GM18519 (cell line): ENCODE measurements around the gene SPOCK1.
"Not testable (repeated sequence)": the region's sequence is repeated elsewhere in the genome, so short reads cannot be mapped to it uniquely, and the experiment has no call there.

Experiments used
- ATAC-seq: cut with Tn5 transposase; IDR thresholded peaks from one replicate; pipeline ENCODE4 v1.9.1; 2021; ENCODE audit warnings: mild to moderate bottlenecking, moderate library complexity; ENCODE audit not compliant: unreplicated experiment, low FRiP score

The SPOCK1 gene

DNA sequence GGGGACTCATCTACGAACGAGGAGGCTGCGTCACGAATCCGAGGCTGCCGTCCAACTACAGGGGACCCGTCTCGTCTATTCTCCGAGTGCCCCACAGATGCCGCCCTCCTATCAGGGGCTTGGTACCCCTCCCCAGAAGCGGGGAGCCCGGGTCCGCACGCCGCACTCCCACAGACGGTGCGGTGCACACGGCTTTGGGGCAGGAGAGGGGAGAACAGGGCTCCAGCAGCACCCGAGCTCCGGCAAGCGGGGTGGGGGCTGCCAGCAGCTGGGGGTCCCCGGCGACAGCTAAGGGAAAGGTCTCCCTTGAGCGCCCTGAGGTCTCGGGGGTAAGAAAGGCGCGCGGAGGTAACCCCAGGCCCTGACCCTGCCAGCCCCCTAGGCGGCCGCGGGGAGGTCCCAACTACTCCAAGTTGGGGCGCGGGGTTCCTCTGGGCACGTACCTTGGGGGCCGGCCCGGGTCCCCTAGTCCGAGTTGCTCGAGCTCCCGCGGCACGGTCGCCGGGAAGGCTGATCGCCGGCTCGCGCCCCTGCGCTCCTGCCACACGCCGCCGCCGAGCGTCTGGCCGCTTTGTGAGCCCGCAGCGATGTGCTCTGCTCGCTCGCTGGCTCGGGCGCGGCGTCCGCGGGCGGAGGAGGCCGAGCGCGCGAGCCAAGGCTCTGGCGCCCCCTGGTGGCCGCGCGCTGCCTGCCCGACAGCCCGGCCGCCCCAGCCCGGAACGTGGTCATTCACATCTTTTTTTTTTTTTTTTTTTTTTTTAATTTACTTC, at the start of gene SPOCK1:
SPOCK1 (minus strand) TSS at position 591 of the 770 bp plus-strand sequence.
- ATAC-seq: peak; percentile 85

DNA sequence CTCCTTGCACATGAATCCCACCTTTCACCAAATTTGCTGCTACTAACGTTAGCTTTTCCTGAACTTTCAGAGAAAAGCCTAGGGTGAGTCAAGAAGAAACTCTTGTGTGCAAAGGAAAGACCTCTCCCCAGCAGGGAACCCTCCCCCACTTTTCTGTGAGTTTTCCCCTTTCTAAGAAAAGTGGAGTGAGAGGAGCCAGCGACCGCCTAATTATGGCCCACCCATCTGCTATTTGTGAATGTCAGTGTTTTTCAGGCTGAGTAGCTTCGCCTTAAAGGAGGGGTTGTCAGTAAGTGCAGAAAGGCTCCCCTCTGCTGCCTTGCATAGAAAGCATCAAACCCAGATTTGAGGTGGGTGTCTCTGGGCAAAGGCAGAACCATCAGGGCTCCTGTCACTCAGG, 46.8 kb upstream of the SPOCK1 start:
- no peak for ATAC-seq

DNA sequence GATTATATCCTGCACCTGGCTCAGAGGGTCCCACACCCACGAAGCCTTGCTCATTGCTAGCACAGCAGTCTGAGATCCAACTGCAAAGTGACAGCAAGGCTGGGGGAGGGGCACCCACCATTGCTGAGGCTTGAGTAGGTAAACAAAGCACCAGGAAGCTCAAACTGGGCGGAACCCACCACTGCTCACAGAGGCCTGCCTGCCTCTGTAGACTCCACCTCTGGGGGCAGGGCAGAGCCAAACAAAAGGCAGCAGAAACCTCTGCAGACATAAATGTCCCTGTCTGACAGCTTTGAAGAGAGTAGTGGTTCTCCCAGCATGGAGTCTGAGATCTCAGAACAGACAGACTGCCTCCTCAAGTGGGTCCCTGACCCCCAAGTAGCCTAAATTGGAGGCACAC, 36.3 kb upstream of the SPOCK1 start:
- ATAC-seq: not testable (repeated sequence)

DNA sequence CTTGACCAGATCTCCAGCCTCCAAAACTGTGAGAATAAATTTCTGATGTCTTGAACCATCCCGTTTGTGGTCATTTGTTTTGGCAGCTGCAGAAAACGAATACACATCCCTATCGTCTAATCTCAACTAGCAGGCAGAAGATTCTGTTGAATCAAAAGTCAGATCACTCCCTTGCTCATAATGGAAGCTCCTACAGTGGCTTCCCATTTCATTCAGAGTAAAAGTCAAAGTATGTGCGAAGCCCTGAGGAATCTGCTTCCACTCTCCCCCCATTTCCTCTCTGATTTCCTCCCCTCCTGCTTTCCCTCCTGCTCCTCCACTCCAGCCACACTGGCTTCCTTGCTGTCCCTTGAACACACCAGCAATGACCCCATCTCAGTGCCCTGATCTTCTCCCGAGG, 34.8 kb upstream of the SPOCK1 start:
- no peak for ATAC-seq

DNA sequence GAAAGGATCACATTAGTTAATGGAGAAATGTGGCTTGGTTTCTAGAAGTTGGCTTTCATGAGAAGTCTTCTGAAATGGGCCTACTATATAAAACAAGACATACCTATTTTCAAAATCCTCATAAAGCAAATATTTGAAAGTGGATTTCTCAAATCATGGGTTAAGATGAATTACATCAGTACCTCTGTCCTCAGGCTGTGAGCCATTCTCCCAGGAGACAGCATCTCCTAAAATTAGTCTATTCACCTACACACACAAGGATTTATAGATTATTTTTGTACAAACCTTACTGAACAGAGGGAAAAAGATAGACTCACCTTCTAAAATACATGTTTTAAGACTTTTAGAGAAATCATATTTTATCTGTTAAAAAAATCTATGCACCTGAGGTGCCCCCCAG, 32.1 kb upstream of the SPOCK1 start:
- no peak for ATAC-seq

DNA sequence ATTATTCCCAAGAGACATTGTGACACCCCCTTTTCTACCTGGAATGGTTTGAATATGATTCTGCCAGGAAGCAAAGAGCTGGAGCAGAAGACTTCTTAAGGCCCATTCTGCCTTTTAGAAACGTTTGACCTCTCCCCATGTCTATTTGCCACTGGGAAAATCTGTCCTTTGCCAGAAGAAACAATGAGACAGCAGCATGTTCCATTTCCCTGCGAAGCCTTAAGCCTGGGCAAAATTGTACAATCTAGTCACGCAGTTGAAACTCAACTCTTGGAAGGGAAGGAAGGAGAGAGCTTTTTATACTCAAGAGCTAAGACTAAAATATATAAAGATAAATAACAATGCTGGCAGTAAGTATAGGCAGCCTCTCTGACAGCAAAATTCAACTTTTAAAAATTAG, 22.1 kb upstream of the SPOCK1 start:
- ATAC-seq: no peak

DNA sequence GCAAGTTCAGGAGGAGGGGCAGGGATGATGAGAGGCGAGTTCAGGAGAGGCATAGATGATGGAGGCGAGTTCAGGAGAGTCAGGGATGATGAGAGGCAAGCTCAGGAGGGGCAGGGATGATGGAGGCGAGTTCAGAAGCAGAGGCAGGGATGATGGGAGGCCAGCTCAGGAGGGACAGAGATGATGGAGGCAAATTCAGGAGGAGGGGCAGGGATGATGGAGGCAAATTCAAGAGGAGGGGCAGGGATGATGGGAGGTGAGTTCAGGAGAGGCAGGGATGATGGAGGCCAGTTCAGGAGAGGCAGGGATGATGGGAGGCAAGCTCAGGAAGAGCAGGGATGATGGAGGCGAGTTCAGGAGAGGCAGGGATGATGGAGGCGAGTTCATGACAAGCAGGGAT, 17.8 kb upstream of the SPOCK1 start:
- no peak for ATAC-seq

DNA sequence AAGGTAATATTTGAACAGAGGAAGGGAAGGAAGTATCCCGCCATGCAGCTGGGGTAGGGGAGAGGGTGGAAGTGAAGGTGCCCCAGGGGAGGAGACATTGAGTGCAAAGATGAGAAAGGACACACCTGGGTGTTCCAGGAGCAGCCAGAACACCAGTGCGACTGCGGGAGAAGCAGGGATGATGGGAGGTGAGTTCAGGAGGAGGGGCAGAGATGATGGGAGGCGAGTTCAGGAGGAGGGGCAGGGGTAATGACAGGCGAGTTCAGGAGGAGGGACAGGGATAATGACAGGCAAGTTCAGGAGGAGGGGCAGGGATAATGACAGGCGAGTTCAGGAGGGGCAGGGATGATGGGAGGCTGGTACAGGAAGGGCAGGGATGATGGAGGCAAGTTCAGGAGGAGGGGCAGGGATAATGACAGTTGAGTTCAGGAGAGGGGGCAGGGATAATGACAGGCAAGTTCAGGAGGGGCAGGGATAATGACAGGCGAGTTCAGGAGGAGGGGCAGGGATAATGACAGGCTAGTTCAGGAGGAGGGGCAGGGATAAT, 17.2 kb upstream of the SPOCK1 start:
- ATAC-seq: no peak

DNA sequence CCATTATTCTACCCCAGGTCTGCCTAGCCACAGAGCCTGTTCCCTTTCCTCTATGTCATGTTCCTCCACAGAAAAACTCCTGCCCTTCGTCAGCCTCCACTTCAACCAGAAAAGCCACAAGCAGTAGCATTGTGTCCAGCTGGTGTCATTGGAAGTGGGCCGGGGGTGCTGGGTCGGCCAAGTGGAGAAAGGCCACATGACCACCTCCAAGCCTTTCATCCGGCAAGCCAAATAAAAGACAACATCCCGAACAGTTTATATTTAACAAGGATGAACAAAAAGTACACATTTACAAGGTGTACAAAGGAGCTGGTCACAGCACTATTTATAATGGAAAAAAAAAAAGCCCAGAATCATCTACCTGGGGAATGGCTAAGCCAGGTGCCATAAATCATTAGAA, 16.1 kb upstream of the SPOCK1 start:
- ATAC-seq: no peak

DNA sequence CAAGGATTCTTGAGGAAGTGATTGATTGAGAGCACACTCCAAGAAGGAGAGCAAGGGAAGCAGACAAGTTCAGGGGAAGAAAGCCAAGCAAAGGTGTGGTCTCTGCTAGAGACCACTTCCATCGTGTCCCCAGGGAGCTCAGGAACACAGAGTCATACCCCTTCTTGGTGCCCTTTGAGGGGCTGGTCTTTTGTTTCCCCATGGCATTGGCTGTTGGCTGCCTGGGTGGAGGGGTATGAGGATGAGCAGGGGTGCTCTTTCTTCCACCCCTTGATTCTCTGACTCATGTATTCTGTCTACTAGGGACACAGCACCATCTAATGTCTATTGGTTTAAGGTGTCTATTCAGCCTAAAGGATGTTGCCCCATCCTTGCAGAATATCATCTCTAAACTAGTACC, 11.5 kb upstream of the SPOCK1 start:
- ATAC-seq: no peak

DNA sequence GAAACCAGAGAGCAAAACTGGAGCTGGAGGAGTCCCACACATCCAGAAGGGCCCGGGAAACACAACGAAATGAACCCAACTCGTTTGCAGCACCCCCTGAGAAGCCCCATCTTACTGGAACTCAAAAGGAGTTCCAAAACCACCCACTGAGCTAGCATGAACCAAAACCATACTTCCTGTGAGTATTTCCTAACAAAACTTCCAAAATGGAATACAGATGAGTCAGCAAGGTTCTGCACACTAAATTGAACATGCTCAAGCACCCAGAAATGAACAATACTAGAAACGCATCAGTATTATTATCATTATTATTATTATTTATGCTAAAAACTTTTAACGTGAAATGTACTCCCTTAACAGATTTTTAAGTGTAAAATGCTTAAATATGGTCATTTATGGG, 8.0 kb upstream of the SPOCK1 start:
- ATAC-seq: no peak

DNA sequence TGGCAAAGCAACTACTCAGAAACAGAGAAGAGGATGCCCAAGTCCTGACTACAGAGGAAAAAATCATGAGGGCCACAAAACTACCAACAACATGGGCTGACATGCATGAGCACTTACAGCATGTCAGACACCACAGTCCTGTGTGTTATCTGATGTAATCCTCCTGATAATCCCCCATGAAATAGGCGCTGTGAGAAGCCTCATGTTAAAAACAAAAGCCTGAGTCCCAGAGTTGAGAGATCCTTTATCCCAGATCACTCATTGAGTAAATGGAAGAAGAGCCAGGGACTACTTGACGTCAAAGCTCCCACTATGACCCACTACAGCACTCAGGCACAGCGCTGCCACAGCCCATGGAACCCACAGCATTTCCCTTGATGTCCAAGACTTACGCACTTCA, 7.2 kb upstream of the SPOCK1 start:
- ATAC-seq: no peak

DNA sequence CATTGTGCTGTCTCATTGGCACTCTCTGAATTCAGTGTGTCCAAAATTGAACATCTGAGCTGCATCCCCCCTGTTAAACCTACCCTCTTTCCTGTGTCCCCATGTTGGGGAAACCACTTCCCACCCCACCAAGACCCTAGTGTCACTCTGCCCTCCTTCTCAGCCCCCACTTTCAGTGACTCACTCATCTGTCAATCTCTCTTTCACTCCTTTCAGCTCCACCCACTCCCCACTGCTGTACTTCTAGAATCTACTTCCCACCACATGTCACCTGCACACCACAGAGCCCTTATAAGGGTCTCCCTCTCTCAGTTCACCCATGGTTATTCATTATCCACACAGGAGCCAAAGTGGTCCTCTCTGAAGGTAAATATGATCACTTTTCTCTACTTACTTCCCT, 5.8 kb upstream of the SPOCK1 start:
- ATAC-seq: no peak

DNA sequence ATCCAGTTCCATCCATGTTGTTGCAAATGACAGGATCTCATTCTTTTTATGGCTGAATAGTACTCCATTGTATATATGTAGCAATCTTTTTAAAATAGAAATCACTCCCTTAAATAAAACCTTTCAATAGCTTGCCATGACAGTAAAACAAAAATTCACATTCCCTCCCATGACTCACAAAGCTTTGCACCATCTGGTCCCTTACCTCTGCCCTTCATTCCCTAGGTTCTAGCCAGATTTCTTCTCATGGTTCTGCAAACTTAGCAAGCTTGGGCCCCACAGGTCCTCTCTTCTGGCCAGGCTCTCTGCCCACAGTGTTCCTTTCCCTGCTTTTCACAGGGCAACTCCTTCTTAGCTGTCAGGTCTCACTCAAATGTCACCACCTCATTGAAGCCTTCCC, 4.3 kb upstream of the SPOCK1 start:
- no peak for ATAC-seq

DNA sequence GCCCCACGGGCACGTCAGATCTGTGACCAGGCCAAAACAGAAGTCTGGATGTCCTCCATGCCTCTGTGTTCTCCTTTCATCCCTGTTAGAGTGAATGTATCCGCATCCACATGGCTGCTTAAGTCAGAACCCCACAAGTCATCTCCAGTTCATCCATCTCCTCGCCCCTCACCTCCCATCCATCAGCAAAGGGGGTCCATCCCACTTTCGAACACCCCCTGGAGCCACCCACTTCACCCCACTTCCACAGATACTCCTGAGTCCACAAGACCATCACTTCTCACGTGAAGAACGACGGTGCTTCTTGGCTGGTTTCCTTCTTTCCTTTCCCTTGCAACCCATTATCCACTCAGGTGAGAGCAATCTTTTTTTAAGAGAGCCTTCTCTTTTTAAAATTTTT, 3.5 kb upstream of the SPOCK1 start:
- ATAC-seq: no peak

DNA sequence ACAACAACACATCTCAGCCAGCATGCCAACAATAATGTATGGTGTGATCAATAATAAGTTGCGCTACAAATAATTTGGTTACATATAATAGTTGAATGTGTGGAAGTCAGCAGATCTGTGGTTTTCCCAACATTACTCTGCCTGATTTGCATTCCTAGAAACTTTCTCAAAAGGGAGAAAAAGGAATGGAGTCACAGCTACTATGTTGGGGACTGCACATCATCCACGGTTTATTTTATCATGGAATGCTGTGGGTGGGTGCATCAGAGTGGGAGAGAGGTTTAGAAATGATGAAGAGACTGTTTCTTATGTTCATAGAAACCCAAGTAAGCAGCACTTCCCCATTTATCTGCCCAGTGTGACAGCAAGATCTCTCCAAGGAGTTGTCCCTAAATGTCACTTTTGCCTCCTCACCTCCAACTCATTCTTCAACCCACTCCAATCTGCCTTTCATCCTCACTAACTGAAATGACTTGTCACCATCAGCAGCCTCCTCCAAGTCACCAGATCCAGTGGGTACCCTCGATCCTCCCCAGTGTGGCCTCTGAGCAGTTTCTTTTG, 2.8 kb upstream of the SPOCK1 start:
- no peak for ATAC-seq

DNA sequence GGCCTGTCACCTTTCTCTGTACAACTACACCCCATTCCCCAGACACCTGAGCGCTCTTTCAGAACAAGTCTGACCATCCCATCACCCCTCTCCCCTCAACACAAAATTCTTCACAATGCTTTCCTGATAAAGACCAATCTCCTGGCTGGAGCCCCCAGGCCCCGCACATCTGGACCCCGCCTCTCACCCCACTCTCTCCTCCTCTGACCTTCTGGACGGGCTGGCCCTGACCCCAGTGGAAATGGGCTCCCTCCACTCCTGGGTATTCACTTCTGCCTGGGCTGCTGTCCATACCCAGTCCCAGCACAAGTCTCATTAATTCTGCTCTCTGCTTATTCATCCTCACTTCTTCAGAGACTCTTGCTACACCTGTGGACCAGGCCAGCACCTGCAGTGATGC, 2.1 kb upstream of the SPOCK1 start:
- no peak for ATAC-seq

DNA sequence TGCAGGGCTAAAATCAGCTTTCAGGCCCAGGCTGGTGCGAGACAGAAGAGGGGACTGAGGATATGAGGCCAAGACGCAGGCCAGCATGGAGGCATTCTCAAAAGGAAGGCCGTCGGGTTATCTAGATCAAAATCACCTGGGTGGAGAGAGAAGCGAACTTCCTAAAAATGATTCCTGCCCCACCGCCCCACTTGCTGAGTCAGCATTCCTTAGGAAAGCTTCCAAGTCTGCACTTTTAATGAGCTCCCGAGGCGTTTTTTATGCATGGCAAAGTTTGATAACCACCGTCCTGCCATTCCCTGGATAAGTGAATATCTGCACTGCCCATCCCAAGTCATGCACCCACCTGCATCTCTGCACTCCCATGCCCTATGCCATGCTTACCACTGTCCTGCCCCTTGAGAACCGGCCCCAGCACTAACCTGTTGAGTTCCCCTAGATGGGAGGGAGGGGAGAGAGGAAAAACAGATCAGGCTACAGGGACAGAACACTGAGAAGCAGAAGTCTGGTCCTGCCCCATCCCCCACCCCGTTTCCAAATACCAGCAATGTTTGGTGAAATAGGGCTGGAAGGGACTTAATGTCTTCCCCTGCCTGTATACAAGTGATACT, 1.6 kb upstream of the SPOCK1 start:
- ATAC-seq: no peak

DNA sequence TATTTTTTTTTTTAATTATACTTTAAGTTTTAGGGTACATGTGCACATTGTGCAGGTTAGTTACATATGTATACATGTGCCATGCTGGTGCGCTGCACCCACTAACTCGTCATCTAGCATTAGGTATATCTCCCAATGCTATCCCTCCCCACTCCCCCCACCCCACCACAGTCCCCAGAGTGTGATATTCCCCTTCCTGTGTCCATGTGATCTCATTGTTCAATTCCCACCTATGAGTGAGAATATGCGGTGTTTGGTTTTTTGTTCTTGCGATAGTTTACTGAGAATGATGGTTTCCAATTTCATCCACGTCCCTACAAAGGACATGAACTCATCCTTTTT, 351 bp upstream of the SPOCK1 start:
- not testable (repeated sequence) for ATAC-seq

DNA sequence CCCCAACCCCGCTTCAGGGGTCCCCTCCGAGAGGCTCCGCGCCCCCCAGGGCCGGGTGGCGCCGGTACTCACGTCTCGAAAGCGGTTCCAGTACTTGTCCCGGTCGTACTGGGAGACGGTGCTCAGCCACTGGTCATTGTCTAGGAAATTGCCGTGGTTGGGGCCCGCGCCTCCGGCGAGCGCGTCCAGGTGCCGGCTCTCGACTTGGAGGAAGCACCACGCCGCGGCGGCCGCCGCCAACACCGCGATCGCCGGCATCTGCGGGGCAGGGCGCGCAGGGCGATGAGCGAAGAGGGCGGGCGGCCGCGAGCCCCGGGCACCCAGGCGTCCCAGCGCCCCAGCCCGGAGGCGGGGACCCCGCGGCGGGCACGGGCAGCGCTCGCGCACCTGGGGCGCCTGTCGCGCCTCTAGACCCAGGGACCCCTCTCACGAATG, 808 bp downstream of the SPOCK1 start:
- ATAC-seq: no peak

DNA sequence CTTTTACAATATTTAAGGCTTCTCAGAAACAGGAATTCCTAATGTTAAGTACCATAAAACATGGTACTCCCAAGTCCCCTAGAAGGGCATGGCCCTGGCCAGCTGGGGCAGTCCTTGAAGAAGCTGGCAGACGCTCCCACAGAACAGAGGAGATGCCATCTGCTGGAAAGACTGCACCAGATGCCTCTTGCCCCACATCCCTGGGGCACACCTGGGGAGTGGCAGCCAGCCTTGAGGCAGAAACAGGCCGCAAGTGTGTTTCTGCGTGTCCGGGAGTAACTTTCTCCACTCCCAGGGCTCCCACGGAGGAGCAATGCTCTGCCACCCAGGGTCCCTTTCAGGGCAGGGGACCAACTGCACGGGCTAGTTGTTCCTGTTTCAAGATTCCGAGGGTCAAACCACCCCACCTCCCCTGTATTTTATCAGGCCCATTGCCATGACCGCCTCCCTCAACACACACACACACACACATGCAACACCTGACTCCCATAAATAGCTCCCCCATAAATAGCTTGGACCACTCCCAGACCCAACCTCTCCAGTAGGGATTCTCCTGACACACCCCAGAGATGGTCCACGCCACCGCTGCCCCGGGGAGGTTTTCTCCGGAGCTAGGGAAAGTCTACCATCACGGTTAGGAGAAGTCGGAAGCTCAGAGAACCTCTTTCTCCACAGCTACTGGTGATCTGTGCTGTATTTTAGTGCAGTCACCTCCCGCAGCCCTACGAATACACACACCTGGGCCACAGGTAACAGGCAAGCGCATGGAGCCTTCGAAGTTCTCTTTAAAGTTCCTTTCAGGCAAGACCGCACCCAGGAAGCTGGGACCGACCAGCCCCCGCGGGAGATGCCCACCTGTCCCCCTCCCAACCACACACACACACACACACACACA, 1.5 kb downstream of the SPOCK1 start:
- no peak for ATAC-seq
